Measurements from ENCODE around the gene HLA-DOB.

HLA-DOB gene

GRCh38 chr6:32837651-32838113, 20.9 kb upstream of the HLA-DOB start:
- TF ChIP-seq EZH2 (IDR thresholded peaks at IDR 0.05; ENCODE audit: borderline replicate concordance, low read length), result no peak
- TF ChIP-seq CTCF (IDR thresholded peaks at IDR 0.05; ENCODE audit: low read length), result no peak
- H3K27me3 ChIP-seq (ENCODE audit: insufficient read depth, low read length), result no peaks in the 10 kb centered on the region
- H3F3A ChIP-seq (ENCODE audit: insufficient read depth, low read length), result no peaks in the 10 kb centered on the region
- H3K9ac ChIP-seq (ENCODE audit: low read length), result peak overlapping the region; percentile 92
- H3K4me2 ChIP-seq (ENCODE audit: low read length), result peak overlapping the region; percentile 95
- peak overlapping the region; percentile 64 for H3K27ac ChIP-seq (ENCODE audit: low read depth, low read length, poor library complexity, severe bottlenecking)
- no peaks in the 10 kb centered on the region for H4K20me1 ChIP-seq (ENCODE audit: insufficient read depth, low read length)
- no peaks in the 10 kb centered on the region for H3K9me3 ChIP-seq (ENCODE audit: low read length)
- no peaks in the 10 kb centered on the region for H3K9me2 ChIP-seq (ENCODE audit: low read depth, low read length)
- H2AFZ ChIP-seq (ENCODE audit: low read length), result no peak overlapping the region
- H3K4me3 ChIP-seq (ENCODE audit: low read depth, low read length, poor library complexity, severe bottlenecking), result peak overlapping the region; percentile 89
- peaks cover 13% of the 10 kb centered on the region for H3K79me2 ChIP-seq (ENCODE audit: insufficient read depth, low read length)
- H3K36me3 ChIP-seq (ENCODE audit: insufficient read depth, low read length), result peaks cover 75% of the 10 kb centered on the region
- H3K4me1 ChIP-seq (ENCODE audit: insufficient read depth, low read length, severe bottlenecking), result peaks cover 38% of the 10 kb centered on the region

- peaks cover 75% of the 10 kb centered on the region for H3K36me3 ChIP-seq (ENCODE audit: insufficient read depth, low read length)
- TF ChIP-seq CTCF (IDR thresholded peaks at IDR 0.05; ENCODE audit: low read length) (no peak), EZH2 (IDR thresholded peaks at IDR 0.05; ENCODE audit: borderline replicate concordance, low read length) (no peak)
- H3K27me3 ChIP-seq (ENCODE audit: insufficient read depth, low read length), result no peaks in the 10 kb centered on the region
- H3K4me3 ChIP-seq (ENCODE audit: low read depth, low read length, poor library complexity, severe bottlenecking), result peak overlapping the region; percentile 89
- H3F3A ChIP-seq (ENCODE audit: insufficient read depth, low read length), result no peaks in the 10 kb centered on the region
- peaks cover 13% of the 10 kb centered on the region for H3K79me2 ChIP-seq (ENCODE audit: insufficient read depth, low read length)
- no peaks in the 10 kb centered on the region for H3K9me3 ChIP-seq (ENCODE audit: low read length)
- no peak overlapping the region for H2AFZ ChIP-seq (ENCODE audit: low read length)
- H3K4me1 ChIP-seq (ENCODE audit: insufficient read depth, low read length, severe bottlenecking), result peaks cover 30% of the 10 kb centered on the region
- peak overlapping the region; percentile 92; the same call in 1 of the 2 replicates for H3K9ac ChIP-seq (ENCODE audit: low read length)
- H3K4me2 ChIP-seq (ENCODE audit: low read length), result peak overlapping the region; percentile 95
- no peak overlapping the region for H3K27ac ChIP-seq (ENCODE audit: low read depth, low read length, poor library complexity, severe bottlenecking)
- no peaks in the 10 kb centered on the region for H4K20me1 ChIP-seq (ENCODE audit: insufficient read depth, low read length)
- H3K9me2 ChIP-seq (ENCODE audit: low read depth, low read length), result no peaks in the 10 kb centered on the region
Measured at GRCh38 chr6:32836873-32837272, 20.1 kb upstream of the HLA-DOB start.

GRCh38 chr6:32835167-32835893, 18.5 kb upstream of the HLA-DOB start:
- H3F3A ChIP-seq (ENCODE audit: insufficient read depth, low read length), result no peaks in the 10 kb centered on the region
- peaks cover 21% of the 10 kb centered on the region for H3K4me1 ChIP-seq (ENCODE audit: insufficient read depth, low read length, severe bottlenecking)
- no peak overlapping the region for H3K9ac ChIP-seq (ENCODE audit: low read length)
- H3K9me2 ChIP-seq (ENCODE audit: low read depth, low read length), result no peaks in the 10 kb centered on the region
- H3K27me3 ChIP-seq (ENCODE audit: insufficient read depth, low read length), result no peaks in the 10 kb centered on the region
- H3K36me3 ChIP-seq (ENCODE audit: insufficient read depth, low read length), result peaks cover 75% of the 10 kb centered on the region
- no peak overlapping the region for H3K4me3 ChIP-seq (ENCODE audit: low read depth, low read length, poor library complexity, severe bottlenecking)
- H2AFZ ChIP-seq (ENCODE audit: low read length), result no peak overlapping the region
- peaks cover 13% of the 10 kb centered on the region for H3K79me2 ChIP-seq (ENCODE audit: insufficient read depth, low read length)
- H3K4me2 ChIP-seq (ENCODE audit: low read length), result no peak overlapping the region
- no peak for TF ChIP-seq CTCF (IDR thresholded peaks at IDR 0.05; ENCODE audit: low read length)
- TF ChIP-seq EZH2 (IDR thresholded peaks at IDR 0.05; ENCODE audit: borderline replicate concordance, low read length), result no peak
- H4K20me1 ChIP-seq (ENCODE audit: insufficient read depth, low read length), result no peaks in the 10 kb centered on the region
- no peaks in the 10 kb centered on the region for H3K9me3 ChIP-seq (ENCODE audit: low read length)
- no peak overlapping the region for H3K27ac ChIP-seq (ENCODE audit: low read depth, low read length, poor library complexity, severe bottlenecking)
